WI38 (cell line): ENCODE results near the gene DGKE.

ENCODE experiments used
- H3K4me3 ChIP-seq: 2 replicates; pipeline ENCODE4 v1.5.1; 2011; ENCODE audit warnings: low read depth, mild to moderate bottlenecking, control low read depth, low read length
- CTCF ChIP-seq: IDR thresholded peaks from 2 replicates; pipeline ENCODE4 v1.5.1; 2012; ENCODE audit warnings: low read depth, mild to moderate bottlenecking, control low read depth, low read length

Gene DGKE

GRCh38 chr17:56867948-56868376 is 34.0 kb downstream of the DGKE start:
- no peak overlapping the region for H3K4me3 ChIP-seq
- no peak for TF ChIP-seq CTCF

GRCh38 chr17:56868716-56869115 is 34.8 kb downstream of the DGKE start:
- H3K4me3 ChIP-seq: no peak overlapping the region
- no peak for TF ChIP-seq CTCF

GRCh38 chr17:56870081-56870651 is 36.2 kb downstream of the DGKE start:
- no peak overlapping the region for H3K4me3 ChIP-seq
- no peak for TF ChIP-seq CTCF

GRCh38 chr17:56876766-56877179 is 42.8 kb downstream of the DGKE start:
- H3K4me3 ChIP-seq: no peak overlapping the region
- no peak for TF ChIP-seq CTCF

GRCh38 chr17:56879280-56879679 is 45.3 kb downstream of the DGKE start:
- H3K4me3 ChIP-seq: no peak overlapping the region
- no peak for TF ChIP-seq CTCF

GRCh38 chr17:56880133-56880532 is 46.2 kb downstream of the DGKE start:
- TF ChIP-seq CTCF: no peak
- no peak overlapping the region for H3K4me3 ChIP-seq

- no peak overlapping the region for H3K4me3 ChIP-seq
- no peak for TF ChIP-seq CTCF
Measured at GRCh38 chr17:56880571-56880970, 46.6 kb downstream of the DGKE start.
